Stimulated activated naive CD8-positive, alpha-beta T cell treated with anti-CD3 and anti-CD28 coated beads, Interleukin-15, amount 100 ng/mL, for 72 hours (primary cell): Measurements from ENCODE around the gene NEO1.

ENCODE experiments used
- ATAC-seq: fragments of 150-1000 bp; cut with Tn5 transposase; 2 replicates; pipeline ENCODE4 v1.10.0; 2021; ENCODE audit warnings: mild to moderate bottlenecking, moderate library complexity
- DNase-seq, 2 donors: peaks; one replicate each; pipeline ENCODE4 v3.0.0; 2021 to 2022
- H3K27ac Mint-ChIP-seq, 2 donors: one replicate each; pipeline ENCODE4 v1.8.0; 2022; ENCODE audit warnings: mild to moderate bottlenecking in 2 of 2, mixed read lengths in 2 of 2, moderate library complexity in 2 of 2
- H3K27me3 Mint-ChIP-seq: one replicate; pipeline ENCODE4 v1.8.0; 2022; ENCODE audit warnings: mixed read lengths
- H3K4me1 Mint-ChIP-seq: one replicate; pipeline ENCODE4 v1.8.0; 2022; ENCODE audit warnings: mild to moderate bottlenecking, mixed read lengths
- H3K4me3 Mint-ChIP-seq, 2 donors: one replicate each; pipeline ENCODE4 v1.8.0; 2022; ENCODE audit warnings: mild to moderate bottlenecking in 2 of 2, mixed read lengths in 2 of 2, moderate library complexity in 1 of 2
- H3K9me3 Mint-ChIP-seq, 2 donors: one replicate each; pipeline ENCODE4 v1.8.0; 2022; ENCODE audit warnings: mixed read lengths in 2 of 2

Gene NEO1

GRCh38 chr15:73264881-73265280 is 212.6 kb downstream of the NEO1 start:
- Mint-ChIP-seq H3K27ac (peak overlapping the region in 1 of 2 donors; percentile 9), H3K27me3 (no peaks in the 10 kb centered on the region), H3K4me3 (no peak overlapping the region), H3K9me3 (no peaks in the 10 kb centered on the region), H3K4me1 (no peaks in the 10 kb centered on the region)
- DNase-seq (no peak), ATAC-seq (no peak)

DNA sequence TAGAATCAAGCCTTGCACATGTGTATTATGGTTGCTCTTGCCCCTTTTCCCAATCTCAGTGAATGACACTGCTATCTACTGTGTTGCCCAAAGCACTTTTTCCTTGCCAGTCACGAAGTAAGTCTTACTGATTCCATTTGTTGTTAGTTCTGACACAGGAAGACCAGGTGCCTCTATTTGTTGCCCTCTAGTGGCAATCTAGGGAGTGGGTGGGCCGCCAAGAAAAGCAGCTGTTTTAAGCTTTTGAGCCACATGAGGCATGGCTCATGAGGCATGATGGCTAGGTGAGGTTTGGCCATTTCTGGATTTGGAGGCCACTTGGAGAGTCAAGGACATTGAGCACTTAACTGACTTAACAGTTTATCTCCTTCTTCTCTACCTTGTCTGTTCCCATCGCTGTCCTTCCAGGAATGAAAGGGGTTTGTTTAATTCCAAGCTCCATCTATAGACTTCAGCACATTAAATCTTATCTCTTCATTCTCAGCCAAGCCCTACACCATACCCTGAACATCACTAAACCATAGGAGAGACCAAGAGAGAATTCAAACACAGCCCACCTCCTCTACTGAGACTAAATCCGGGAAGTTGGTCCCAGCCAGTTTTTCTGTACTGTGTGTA is 213.4 kb downstream of the NEO1 start:
- Mint-ChIP-seq H3K27me3 (no peaks in the 10 kb centered on the region), H3K27ac (no peak overlapping the region), H3K4me3 (no peak overlapping the region), H3K4me1 (no peaks in the 10 kb centered on the region), H3K9me3 (no peaks in the 10 kb centered on the region)
- ATAC-seq (peak; percentile 79), DNase-seq (peak; percentile 35 to 59)

DNA sequence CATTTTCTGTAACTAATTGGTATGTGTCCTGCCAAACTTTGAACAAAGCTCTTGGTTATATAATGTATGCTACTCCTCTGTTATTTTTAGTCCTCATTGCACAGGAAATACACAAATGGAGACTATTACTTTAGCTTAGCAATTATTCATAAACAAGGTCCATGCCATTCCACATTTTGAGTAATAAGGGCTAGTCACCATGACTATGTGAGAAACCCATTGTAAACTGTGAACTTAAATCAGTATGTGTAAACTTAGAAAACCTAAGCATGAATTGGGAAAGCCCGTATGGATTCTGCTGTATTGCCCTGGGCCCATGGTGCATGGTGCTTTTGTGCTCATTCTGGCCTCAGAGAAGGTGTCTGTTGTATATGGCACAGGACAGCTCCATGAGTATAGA is 216.2 kb downstream of the NEO1 start:
- H3K4me3 Mint-ChIP-seq = no peak overlapping the region
- no peak for ATAC-seq
- H3K4me1 Mint-ChIP-seq = peaks cover 6% of the 10 kb centered on the region
- no peak overlapping the region for H3K27ac Mint-ChIP-seq
- no peak for DNase-seq
- H3K27me3 Mint-ChIP-seq = no peaks in the 10 kb centered on the region
- no peaks in the 10 kb centered on the region for H3K9me3 Mint-ChIP-seq

GRCh38 chr15:73270366-73271097 is 218.3 kb downstream of the NEO1 start:
- H3K27me3 Mint-ChIP-seq = no peaks in the 10 kb centered on the region
- no peaks in the 10 kb centered on the region for H3K9me3 Mint-ChIP-seq
- no peak overlapping the region for H3K4me3 Mint-ChIP-seq
- no peak for DNase-seq
- peak overlapping the region in 1 of 2 donors; percentile 35 for H3K27ac Mint-ChIP-seq
- ATAC-seq = no peak
- H3K4me1 Mint-ChIP-seq = peaks cover 6% of the 10 kb centered on the region

GRCh38 chr15:73273181-73274002 is 221.1 kb downstream of the NEO1 start:
- ATAC-seq (peak; percentile 88), DNase-seq (peak; percentile 29 to 39)
- Mint-ChIP-seq H3K27ac (no peak overlapping the region), H3K27me3 (no peaks in the 10 kb centered on the region), H3K9me3 (no peaks in the 10 kb centered on the region), H3K4me3 (no peak overlapping the region), H3K4me1 (peaks cover 6% of the 10 kb centered on the region)

- peaks cover 6% of the 10 kb centered on the region for H3K4me1 Mint-ChIP-seq
- ATAC-seq (no peak), DNase-seq (no peak)
- H3K27me3 Mint-ChIP-seq = no peaks in the 10 kb centered on the region
- H3K9me3 Mint-ChIP-seq = no peaks in the 10 kb centered on the region
- no peak overlapping the region for H3K27ac Mint-ChIP-seq
- H3K4me3 Mint-ChIP-seq = no peak overlapping the region
Observed at GRCh38 chr15:73275862-73276261, 223.6 kb downstream of the NEO1 start.

GRCh38 chr15:73282567-73283365 is 230.5 kb downstream of the NEO1 start:
- DNase-seq = no peak
- Mint-ChIP-seq H3K9me3 (no peaks in the 10 kb centered on the region), H3K27me3 (no peaks in the 10 kb centered on the region), H3K4me1 (no peaks in the 10 kb centered on the region), H3K4me3 (no peak overlapping the region), H3K27ac (no peak overlapping the region)
- no peak for ATAC-seq

- Mint-ChIP-seq H3K9me3 (no peaks in the 10 kb centered on the region), H3K4me3 (no peak overlapping the region), H3K27me3 (no peaks in the 10 kb centered on the region), H3K27ac (no peak overlapping the region), H3K4me1 (no peaks in the 10 kb centered on the region)
- DNase-seq (no peak), ATAC-seq (no peak)
Observed at GRCh38 chr15:73283366-73283962, 231.2 kb downstream of the NEO1 start.

GRCh38 chr15:73284090-73284716 is 231.9 kb downstream of the NEO1 start:
- no peaks in the 10 kb centered on the region for H3K4me1 Mint-ChIP-seq
- DNase-seq (no peak), ATAC-seq (no peak)
- no peaks in the 10 kb centered on the region for H3K27me3 Mint-ChIP-seq
- H3K4me3 Mint-ChIP-seq = no peak overlapping the region
- no peak overlapping the region for H3K27ac Mint-ChIP-seq
- H3K9me3 Mint-ChIP-seq = no peaks in the 10 kb centered on the region

GRCh38 chr15:73286311-73286710 is 234.0 kb downstream of the NEO1 start:
- no peak for DNase-seq
- ATAC-seq = no peak
- Mint-ChIP-seq H3K9me3 (no peaks in the 10 kb centered on the region), H3K4me3 (no peak overlapping the region), H3K27ac (no peak overlapping the region), H3K4me1 (no peaks in the 10 kb centered on the region), H3K27me3 (no peaks in the 10 kb centered on the region)

- ATAC-seq (no peak), DNase-seq (no peak)
- Mint-ChIP-seq H3K27me3 (no peaks in the 10 kb centered on the region), H3K4me1 (no peaks in the 10 kb centered on the region), H3K4me3 (no peak overlapping the region), H3K9me3 (no peaks in the 10 kb centered on the region), H3K27ac (no peak overlapping the region)
Observed at GRCh38 chr15:73287019-73287418, 234.8 kb downstream of the NEO1 start.

- H3K27ac Mint-ChIP-seq = no peak overlapping the region
- H3K9me3 Mint-ChIP-seq = no peaks in the 10 kb centered on the region
- no peak overlapping the region for H3K4me3 Mint-ChIP-seq
- no peaks in the 10 kb centered on the region for H3K27me3 Mint-ChIP-seq
- DNase-seq (no peak), ATAC-seq (no peak)
- H3K4me1 Mint-ChIP-seq = no peaks in the 10 kb centered on the region
Observed at GRCh38 chr15:73291441-73291840, 239.2 kb downstream of the NEO1 start.

- DNase-seq (no peak), ATAC-seq (no peak)
- no peaks in the 10 kb centered on the region for H3K9me3 Mint-ChIP-seq
- H3K27me3 Mint-ChIP-seq = no peaks in the 10 kb centered on the region
- no peak overlapping the region for H3K27ac Mint-ChIP-seq
- H3K4me3 Mint-ChIP-seq = no peak overlapping the region
- H3K4me1 Mint-ChIP-seq = no peaks in the 10 kb centered on the region
Observed at GRCh38 chr15:73293773-73294172, 241.5 kb downstream of the NEO1 start.

GRCh38 chr15:73295630-73296286 is 243.5 kb downstream of the NEO1 start:
- H3K9me3 Mint-ChIP-seq = no peaks in the 10 kb centered on the region
- no peaks in the 10 kb centered on the region for H3K4me1 Mint-ChIP-seq
- H3K27ac Mint-ChIP-seq = no peak overlapping the region
- ATAC-seq = no peak
- H3K27me3 Mint-ChIP-seq = no peaks in the 10 kb centered on the region
- H3K4me3 Mint-ChIP-seq = no peak overlapping the region
- DNase-seq = no peak
